ENCODE results near the gene CHEK1. TPM values are rescaled to one million over a fixed set of nuclear protein-coding genes. Genes with fewer than 3 reads are reported as not detected.
"Not testable (repeated sequence)": the region's sequence is repeated elsewhere in the genome, so short reads cannot be mapped to it uniquely, and the experiment has no call there.

The CHEK1 gene
- 10 to 100 TPM; 26.8 to 29.7 (median 28.5) TPM for polyA plus RNA-seq (ENCODE audit: insufficient read length in 3 of 3)
- long read RNA-seq, donor 1, full-length matches to known transcripts: 1 of 1 reads
- long read RNA-seq, donor 1, partial matches to known transcripts: 0 of 1 reads
- long read RNA-seq, donor 1, other reads (novel, unspliced or antisense): 0 of 1 reads
- long read RNA-seq, donor 2, full-length matches to known transcripts: 7 of 7 reads
- long read RNA-seq, donor 2, partial matches to known transcripts: 0 of 7 reads
- long read RNA-seq, donor 2, other reads (novel, unspliced or antisense): 0 of 7 reads
- long read RNA-seq, donor 3: 0 reads
- long read RNA-seq, donor 4, full-length matches to known transcripts: 1 of 1 reads
- long read RNA-seq, donor 4, partial matches to known transcripts: 0 of 1 reads
- long read RNA-seq, donor 4, other reads (novel, unspliced or antisense): 0 of 1 reads
- long read RNA-seq, donor 5, full-length matches to known transcripts: 4 of 4 reads
- long read RNA-seq, donor 5, partial matches to known transcripts: 0 of 4 reads
- long read RNA-seq, donor 5, other reads (novel, unspliced or antisense): 0 of 4 reads
- long read RNA-seq, donor 6, full-length matches to known transcripts: 3 of 3 reads
- long read RNA-seq, donor 6, partial matches to known transcripts: 0 of 3 reads
- long read RNA-seq, donor 6, other reads (novel, unspliced or antisense): 0 of 3 reads
- long read RNA-seq, donor 7, full-length matches to known transcripts: 4 of 4 reads
- long read RNA-seq, donor 7, partial matches to known transcripts: 0 of 4 reads
- long read RNA-seq, donor 7, other reads (novel, unspliced or antisense): 0 of 4 reads
- long read RNA-seq, donor 8, full-length matches to known transcripts: 1 of 1 reads
- long read RNA-seq, donor 8, partial matches to known transcripts: 0 of 1 reads
- long read RNA-seq, donor 8, other reads (novel, unspliced or antisense): 0 of 1 reads
- long read RNA-seq, donor 9, full-length matches to known transcripts: 3 of 3 reads
- long read RNA-seq, donor 9, partial matches to known transcripts: 0 of 3 reads
- long read RNA-seq, donor 9, other reads (novel, unspliced or antisense): 0 of 3 reads
- long read RNA-seq, donor 10, full-length matches to known transcripts: 2 of 2 reads
- long read RNA-seq, donor 10, partial matches to known transcripts: 0 of 2 reads
- long read RNA-seq, donor 10, other reads (novel, unspliced or antisense): 0 of 2 reads
- long read RNA-seq, donor 11, full-length matches to known transcripts: 1 of 1 reads
- long read RNA-seq, donor 11, partial matches to known transcripts: 0 of 1 reads
- long read RNA-seq, donor 11, other reads (novel, unspliced or antisense): 0 of 1 reads
- long read RNA-seq, donor 12, full-length matches to known transcripts: 5 of 5 reads
- long read RNA-seq, donor 12, partial matches to known transcripts: 0 of 5 reads
- long read RNA-seq, donor 12, other reads (novel, unspliced or antisense): 0 of 5 reads
- long read RNA-seq, donor 13, partial matches to known transcripts: 0 of 1 reads
- long read RNA-seq, donor 13, other reads (novel, unspliced or antisense): 0 of 1 reads
- long read RNA-seq, donor 14: 0 reads
- long read RNA-seq, donor 15, full-length matches to known transcripts: 1 of 6 reads
- long read RNA-seq, donor 15, partial matches to known transcripts: 5 of 6 reads
- long read RNA-seq, donor 15, other reads (novel, unspliced or antisense): 0 of 6 reads
- long read RNA-seq, donor 16, full-length matches to known transcripts: 7 of 7 reads
- long read RNA-seq, donor 16, partial matches to known transcripts: 0 of 7 reads
- long read RNA-seq, donor 16, other reads (novel, unspliced or antisense): 0 of 7 reads

DNA sequence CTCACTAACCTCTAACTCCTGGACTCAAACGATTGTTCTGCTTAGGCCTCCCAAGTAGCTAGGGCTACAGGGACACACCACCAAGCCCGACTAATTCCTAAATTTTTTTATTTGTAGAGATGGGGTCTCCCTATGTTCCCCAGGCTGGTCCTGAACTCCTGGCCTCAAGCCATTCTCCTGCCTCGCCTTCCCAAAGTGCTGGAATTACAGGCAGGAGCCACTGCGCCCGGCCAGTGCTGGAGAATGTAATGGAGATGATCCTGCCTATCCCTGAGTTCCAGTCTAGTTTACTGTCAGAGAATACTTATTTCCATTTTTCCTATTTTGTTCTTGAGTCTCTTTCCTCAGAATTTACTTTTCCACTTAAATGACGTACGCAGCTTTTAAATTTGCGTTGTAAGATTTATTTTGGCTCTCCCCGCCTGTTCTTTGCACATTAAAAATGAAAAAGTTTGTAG, at the start of gene CHEK1:
TSS of gene CHEK1 (plus strand) at position 408 of the 458 bp plus-strand sequence. CDS start 1,606 bp downstream, outside the sequence.
- no peak for DNase-seq

DNA sequence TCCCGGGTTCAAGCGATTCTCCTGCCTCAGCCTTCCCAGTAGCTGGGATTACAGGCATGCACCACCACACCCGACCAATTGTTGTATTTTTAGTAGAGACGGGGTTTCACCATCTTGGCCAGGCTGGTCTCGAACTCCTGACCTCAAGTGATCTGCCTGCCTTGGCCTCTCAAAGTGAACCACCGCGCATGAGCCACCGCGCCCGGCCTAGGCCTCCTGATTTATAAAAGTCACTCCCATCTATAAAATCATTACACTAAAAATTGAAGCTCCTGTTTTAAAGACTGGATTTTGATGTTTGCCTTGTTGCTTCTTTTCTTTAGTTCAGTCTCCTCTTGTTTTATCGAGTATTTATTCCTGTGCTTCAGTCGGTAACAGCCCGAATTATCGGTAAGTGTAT, 47.8 kb upstream of the CHEK1 start:
- DNase-seq: not testable (repeated sequence)

DNA sequence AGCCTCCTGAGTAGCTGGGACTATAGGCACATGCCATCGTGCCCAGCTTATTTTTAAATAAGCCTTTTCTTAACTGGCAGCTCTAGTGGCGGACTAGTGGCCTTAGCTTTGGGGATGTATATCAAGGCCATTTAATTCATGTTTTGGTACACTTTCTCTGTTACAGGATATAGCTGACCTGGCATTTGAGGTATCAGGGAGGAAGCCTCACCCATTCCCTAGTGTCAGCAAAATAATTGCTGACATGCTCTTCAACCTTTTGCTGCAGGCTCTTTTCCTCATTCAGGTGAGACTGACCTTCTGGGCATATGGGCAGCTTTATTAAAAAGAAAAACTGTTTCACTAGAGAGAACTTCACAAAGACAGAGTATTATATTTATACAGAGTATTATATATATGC, 46.2 kb upstream of the CHEK1 start:
- DNase-seq: no peak

GRCh38 chr11:125579811-125580210, 45.2 kb upstream of the CHEK1 start:
- DNase-seq: no peak

- DNase-seq: no peak
Measured at GRCh38 chr11:125583496-125583895, 41.5 kb upstream of the CHEK1 start.

- no peak for DNase-seq
Measured at GRCh38 chr11:125585487-125585886, 39.5 kb upstream of the CHEK1 start.

GRCh38 chr11:125586623-125587022, 38.3 kb upstream of the CHEK1 start:
- no peak for DNase-seq

DNA sequence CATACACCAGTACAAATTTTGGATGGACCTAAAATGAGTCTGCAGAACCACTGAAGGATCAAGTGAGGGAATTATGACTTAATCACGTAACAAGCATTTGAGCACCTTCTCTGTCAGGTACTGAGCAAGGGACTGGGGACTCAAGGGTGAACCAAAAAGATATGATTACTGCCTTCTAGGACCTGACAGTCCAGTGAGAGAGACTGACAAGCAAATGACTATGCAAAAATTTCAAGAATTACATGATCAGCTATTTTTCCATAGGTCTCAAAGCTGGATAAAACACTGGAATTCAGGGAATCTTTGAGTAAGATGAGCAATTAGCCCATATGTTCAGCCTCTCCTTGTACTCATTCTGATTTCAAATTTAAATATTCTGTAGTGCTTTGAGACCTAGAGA, 37.5 kb upstream of the CHEK1 start:
- DNase-seq: no peak

DNA sequence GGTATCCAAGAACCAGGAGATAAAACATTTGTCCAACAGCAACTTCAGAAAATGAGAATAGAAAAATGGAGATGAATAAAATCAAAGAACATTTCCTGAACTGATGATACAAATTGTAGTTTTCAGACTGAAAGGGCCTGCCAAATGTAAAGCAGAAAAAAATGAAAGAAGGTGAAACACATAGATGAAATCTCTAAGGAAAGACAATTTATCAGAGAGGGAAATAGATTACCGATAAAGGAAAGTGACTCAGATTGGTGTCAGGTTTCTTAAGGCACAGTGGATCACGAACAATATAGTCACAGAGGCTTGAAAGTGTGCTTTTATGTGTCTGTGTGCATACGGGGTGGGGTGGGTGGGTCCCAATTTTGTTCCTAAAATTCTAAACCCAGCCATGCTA, 36.5 kb upstream of the CHEK1 start:
- no peak for DNase-seq

DNA sequence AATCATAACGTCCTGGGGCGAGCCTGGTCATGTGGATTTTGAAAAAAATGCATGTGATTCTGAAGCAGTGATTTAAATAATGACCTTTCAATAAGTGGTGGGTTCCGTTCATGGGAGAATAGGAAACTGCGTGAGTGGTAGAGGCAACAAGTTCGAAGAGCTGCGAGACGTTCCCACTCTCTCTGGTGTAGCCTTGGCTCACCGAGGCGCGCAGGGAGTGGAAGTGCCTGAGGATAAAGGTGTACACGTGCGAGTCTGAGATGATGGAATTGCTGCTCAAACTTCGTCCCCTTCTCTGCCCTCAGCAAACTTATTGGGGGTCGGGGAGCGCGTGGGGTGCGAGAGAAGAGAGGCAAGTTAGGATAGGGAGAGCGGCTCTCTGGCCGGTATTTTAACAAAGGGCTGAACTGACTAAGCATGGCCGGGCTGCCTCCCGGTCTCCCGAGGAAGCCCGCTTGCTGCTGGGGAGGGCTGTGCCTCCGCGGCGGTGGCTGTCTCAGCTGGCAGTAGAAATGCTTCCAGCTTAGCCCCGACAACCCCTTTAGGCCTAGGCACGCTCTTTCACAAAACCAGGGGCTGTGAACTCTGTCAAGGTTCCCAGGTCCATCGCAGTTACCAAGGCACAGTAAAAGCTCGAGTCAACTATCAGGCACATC, 33.2 kb upstream of the CHEK1 start:
- DNase-seq: peak; percentile 22

GRCh38 chr11:125592305-125593113, 32.5 kb upstream of the CHEK1 start, which contains the start of gene STT3A:
Gene STT3A, plus strand, starts transcription at chr11:125592852. Its CDS starts 3,064 bp downstream, at chr11:125595916.
- peak; percentile 100 for DNase-seq

DNA sequence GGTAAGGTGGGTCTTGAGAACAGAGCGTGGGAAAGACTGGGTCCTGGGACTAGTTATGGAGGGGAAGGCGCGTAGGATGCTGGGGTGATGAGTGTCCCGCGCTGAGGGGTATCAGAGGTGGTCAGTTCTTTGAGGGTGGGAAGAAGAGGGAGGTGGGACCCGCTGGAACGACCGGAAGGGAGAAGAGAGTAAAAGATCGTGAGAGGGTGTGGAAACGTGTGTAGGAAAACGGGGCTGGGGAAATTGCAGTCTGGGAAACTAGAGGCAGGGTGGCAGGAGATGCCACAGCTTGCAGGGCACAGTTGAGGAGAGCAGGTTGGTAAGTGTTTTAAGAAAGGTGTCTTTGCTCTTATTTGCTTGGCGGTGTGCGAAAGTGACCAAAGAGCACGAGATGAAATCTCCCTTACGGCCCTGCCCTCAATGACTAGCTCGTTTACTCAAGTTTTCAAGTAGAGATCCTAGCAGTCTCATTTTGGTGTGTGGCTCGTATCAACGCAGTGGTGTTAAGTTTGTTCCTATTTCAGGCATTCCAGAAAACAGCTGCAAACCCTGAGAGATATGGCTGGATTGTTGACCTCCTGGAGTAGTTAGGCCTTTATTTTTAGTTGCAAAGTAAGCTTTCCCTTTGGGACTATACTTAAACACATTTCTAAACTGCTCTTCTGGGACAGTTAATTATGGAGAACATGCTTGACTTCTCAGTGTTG, 31.7 kb upstream of the CHEK1 start:
- DNase-seq: peak; percentile 9

DNA sequence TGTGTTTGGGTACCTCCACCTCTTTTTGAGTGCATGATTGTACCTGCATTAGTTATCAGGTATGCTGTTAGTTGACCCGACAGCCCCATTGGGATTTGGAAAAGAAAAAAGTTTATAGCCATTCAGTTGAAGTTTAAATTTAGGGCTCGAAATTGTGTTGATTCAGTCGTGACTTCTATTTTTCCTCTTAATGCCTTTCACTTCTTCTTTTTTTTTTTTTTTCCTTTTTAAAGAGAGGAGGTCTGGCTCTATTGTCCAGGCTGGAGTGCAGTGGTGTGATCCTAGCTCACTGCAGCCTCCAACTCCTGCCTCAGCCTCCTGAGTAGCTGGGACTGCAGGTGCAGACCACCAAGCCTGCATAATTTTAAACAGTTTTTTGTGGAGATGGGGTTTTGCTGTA, 30.0 kb upstream of the CHEK1 start:
- DNase-seq: no peak

GRCh38 chr11:125600663-125601062, 24.3 kb upstream of the CHEK1 start:
- DNase-seq: no peak

- DNase-seq: no peak
Measured at GRCh38 chr11:125603207-125603606, 21.8 kb upstream of the CHEK1 start.

DNA sequence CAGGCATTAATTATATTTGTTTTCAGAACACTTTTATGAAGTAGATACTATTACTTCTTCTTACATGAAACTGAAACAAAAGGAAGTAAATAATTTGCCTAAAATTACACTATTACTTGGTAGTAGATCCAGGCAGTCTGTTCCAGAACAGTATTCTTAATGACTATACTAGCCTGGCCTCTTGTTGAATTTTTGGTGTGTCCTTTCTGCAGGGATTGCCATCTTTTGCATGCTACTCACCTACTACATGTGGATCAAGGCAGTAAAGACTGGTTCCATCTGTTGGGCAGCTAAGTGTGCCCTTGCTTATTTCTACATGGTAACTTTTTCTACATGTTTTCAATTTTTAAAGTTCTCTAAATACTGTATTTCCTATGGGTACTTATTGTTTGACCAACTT, 19.5 kb upstream of the CHEK1 start:
- DNase-seq: no peak

GRCh38 chr11:125609545-125609944, 15.4 kb upstream of the CHEK1 start:
- DNase-seq: no peak

- DNase-seq: no peak
Measured at GRCh38 chr11:125618383-125618782, 6.6 kb upstream of the CHEK1 start.
